Mucosa of stomach (tissue), 1 donor: ENCODE results near the gene TOPAZ1.
A peak's percentile ranks its signal among the peaks of the same experiment; 100 is the strongest.
"Not testable (repeated sequence)": the region's sequence is repeated elsewhere in the genome, so short reads cannot be mapped to it uniquely, and the experiment has no call there.

ENCODE experiments used
- H3K27me3 ChIP-seq: one replicate; pipeline ENCODE4 v1.7.0; 2013; ENCODE audit warnings: mild to moderate bottlenecking, low read length; ENCODE audit not compliant: control insufficient read depth, insufficient read depth
- H3K36me3 ChIP-seq: one replicate; pipeline ENCODE4 v1.7.0; 2013; ENCODE audit warnings: low read length; ENCODE audit not compliant: control insufficient read depth, insufficient read depth
- H3K4me1 ChIP-seq: one replicate; pipeline ENCODE4 v1.7.0; 2013; ENCODE audit warnings: mild to moderate bottlenecking, low read length; ENCODE audit not compliant: control insufficient read depth, insufficient read depth
- H3K4me3 ChIP-seq: one replicate; pipeline ENCODE4 v1.7.0; 2013; ENCODE audit warnings: low read length
- H3K9ac ChIP-seq: one replicate; pipeline ENCODE4 v1.7.0; 2013; ENCODE audit warnings: mild to moderate bottlenecking, low read length, moderate library complexity
- H3K9me3 ChIP-seq: one replicate; pipeline ENCODE4 v1.7.0; 2013; ENCODE audit warnings: mild to moderate bottlenecking, low read length, moderate library complexity; ENCODE audit not compliant: control insufficient read depth
- donor health status: Pancreatic carcinoma.

The TOPAZ1 gene

GRCh38 chr3:44338828-44339127 is 97.1 kb downstream of the TOPAZ1 start:
- no peaks in the 10 kb centered on the region for H3K36me3 ChIP-seq
- H3K4me1 ChIP-seq, result peaks cover 16% of the 10 kb centered on the region
- no peaks in the 10 kb centered on the region for H3K9me3 ChIP-seq
- H3K4me3 ChIP-seq, result peak overlapping the region; percentile 79
- peak overlapping the region; percentile 95 for H3K9ac ChIP-seq
- no peaks in the 10 kb centered on the region for H3K27me3 ChIP-seq

- peak overlapping the region; percentile 95 for H3K9ac ChIP-seq
- peaks cover 16% of the 10 kb centered on the region for H3K4me1 ChIP-seq
- no peaks in the 10 kb centered on the region for H3K36me3 ChIP-seq
- no peaks in the 10 kb centered on the region for H3K9me3 ChIP-seq
- peak overlapping the region; percentile 79 for H3K4me3 ChIP-seq
- no peaks in the 10 kb centered on the region for H3K27me3 ChIP-seq
These were observed 97.7 kb downstream of the TOPAZ1 start for GRCh38 chr3:44339181-44340057.

- Histone ChIP-seq H3K4me1 (peaks cover 16% of the 10 kb centered on the region), H3K4me3 (peak overlapping the region; percentile 79), H3K36me3 (no peaks in the 10 kb centered on the region), H3K9ac (peak overlapping the region; percentile 95), H3K27me3 (no peaks in the 10 kb centered on the region), H3K9me3 (no peaks in the 10 kb centered on the region)
These were observed 98.3 kb downstream of the TOPAZ1 start for GRCh38 chr3:44340058-44340395.

DNA sequence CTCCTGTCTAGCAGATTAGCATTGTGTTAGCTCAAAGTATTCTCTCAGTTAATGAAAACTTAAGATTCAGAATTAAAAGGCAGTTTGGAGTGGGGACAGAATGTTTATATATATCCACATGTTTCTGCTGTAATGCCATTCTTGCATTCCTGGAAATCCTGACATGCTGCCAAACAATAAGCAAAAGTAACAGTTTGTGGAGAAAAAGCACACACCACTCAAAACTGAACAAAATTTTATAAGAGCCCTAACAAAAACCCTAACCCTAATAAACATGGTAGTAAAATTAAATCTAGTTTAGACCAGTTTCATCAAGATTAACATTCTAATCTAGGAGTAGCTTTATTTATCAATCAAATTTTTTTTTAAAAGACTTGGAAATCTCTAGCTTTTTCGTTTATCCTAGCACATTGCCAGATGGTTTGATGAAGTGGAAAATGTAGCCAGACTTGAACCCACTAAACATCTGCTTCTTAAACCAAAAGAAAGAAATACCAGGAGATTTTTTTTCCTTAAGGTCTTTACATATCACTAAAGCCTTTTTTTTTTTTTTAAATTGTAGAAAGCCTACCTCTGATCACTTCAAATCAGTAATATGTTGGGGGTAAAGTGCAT is 100.6 kb downstream of the TOPAZ1 start:
- no peak overlapping the region for H3K4me3 ChIP-seq
- no peaks in the 10 kb centered on the region for H3K27me3 ChIP-seq
- H3K4me1 ChIP-seq, result peaks cover 15% of the 10 kb centered on the region
- H3K36me3 ChIP-seq, result no peaks in the 10 kb centered on the region
- no peak overlapping the region for H3K9ac ChIP-seq
- H3K9me3 ChIP-seq, result no peaks in the 10 kb centered on the region

- peaks cover 11% of the 10 kb centered on the region for H3K4me1 ChIP-seq
- H3K27me3 ChIP-seq, result no peaks in the 10 kb centered on the region
- H3K4me3 ChIP-seq, result no peak overlapping the region
- no peaks in the 10 kb centered on the region for H3K36me3 ChIP-seq
- no peak overlapping the region for H3K9ac ChIP-seq
- H3K9me3 ChIP-seq, result no peaks in the 10 kb centered on the region
These were observed 101.7 kb downstream of the TOPAZ1 start for GRCh38 chr3:44343421-44343820.

- H3K4me1 ChIP-seq, H3K27me3 ChIP-seq, H3K36me3 ChIP-seq, H3K4me3 ChIP-seq, H3K9me3 ChIP-seq, H3K9ac ChIP-seq: not testable (repeated sequence)
These were observed 104.9 kb downstream of the TOPAZ1 start for GRCh38 chr3:44346590-44346989.

- Histone ChIP-seq H3K4me1 (peaks cover 4% of the 10 kb centered on the region), H3K9ac (no peak overlapping the region), H3K27me3 (no peaks in the 10 kb centered on the region), H3K36me3 (no peaks in the 10 kb centered on the region), H3K9me3 (no peaks in the 10 kb centered on the region), H3K4me3 (no peak overlapping the region)
These were observed 107.3 kb downstream of the TOPAZ1 start for GRCh38 chr3:44348993-44349392.

- Histone ChIP-seq H3K4me3 (no peak overlapping the region), H3K36me3 (no peaks in the 10 kb centered on the region), H3K9me3 (no peaks in the 10 kb centered on the region), H3K27me3 (no peaks in the 10 kb centered on the region), H3K4me1 (peaks cover 9% of the 10 kb centered on the region), H3K9ac (no peak overlapping the region)
These were observed 111.8 kb downstream of the TOPAZ1 start for GRCh38 chr3:44353355-44353924.

DNA sequence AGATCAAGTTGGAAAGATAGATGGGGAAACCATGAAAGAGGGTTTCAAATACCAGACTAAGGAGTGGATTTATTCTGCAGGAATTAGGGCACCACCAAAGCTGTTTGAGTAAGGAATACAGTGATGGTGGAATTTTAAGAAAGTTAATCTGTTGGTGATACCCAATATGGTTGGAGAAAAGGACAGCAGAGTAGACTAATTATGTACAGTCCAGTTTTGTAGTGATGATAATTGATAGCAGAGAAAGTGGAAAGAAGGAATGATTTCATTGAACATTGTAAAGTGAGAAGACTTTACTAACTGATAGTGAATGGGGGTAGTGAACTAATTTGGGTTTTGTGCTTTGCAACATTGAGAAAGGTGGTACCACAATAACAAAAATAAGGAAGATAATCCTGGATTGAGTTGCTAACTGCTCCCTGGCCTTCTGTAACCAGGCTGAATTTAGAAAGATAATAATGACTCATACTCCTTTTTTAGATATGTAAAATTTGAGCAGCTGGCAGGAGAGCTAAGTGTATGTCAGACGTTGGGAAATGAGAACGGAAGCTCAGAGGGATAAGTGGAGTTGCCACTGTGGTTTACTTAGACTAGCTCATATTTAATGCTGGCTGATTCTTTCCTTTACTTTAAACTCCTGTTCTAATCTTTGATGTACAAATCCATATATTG is 113.8 kb downstream of the TOPAZ1 start:
- H3K4me3 ChIP-seq, result no peak overlapping the region
- H3K9ac ChIP-seq, result no peak overlapping the region
- no peaks in the 10 kb centered on the region for H3K9me3 ChIP-seq
- no peaks in the 10 kb centered on the region for H3K27me3 ChIP-seq
- H3K36me3 ChIP-seq, result no peaks in the 10 kb centered on the region
- H3K4me1 ChIP-seq, result peaks cover 5% of the 10 kb centered on the region

- no peak overlapping the region for H3K9ac ChIP-seq
- H3K36me3 ChIP-seq, result no peaks in the 10 kb centered on the region
- no peak overlapping the region for H3K4me3 ChIP-seq
- peaks cover 5% of the 10 kb centered on the region for H3K4me1 ChIP-seq
- no peaks in the 10 kb centered on the region for H3K27me3 ChIP-seq
- no peaks in the 10 kb centered on the region for H3K9me3 ChIP-seq
These were observed 117.6 kb downstream of the TOPAZ1 start for GRCh38 chr3:44359146-44359751.

- no peak overlapping the region for H3K9ac ChIP-seq
These were observed 121.9 kb downstream of the TOPAZ1 start for GRCh38 chr3:44363591-44363990.

DNA sequence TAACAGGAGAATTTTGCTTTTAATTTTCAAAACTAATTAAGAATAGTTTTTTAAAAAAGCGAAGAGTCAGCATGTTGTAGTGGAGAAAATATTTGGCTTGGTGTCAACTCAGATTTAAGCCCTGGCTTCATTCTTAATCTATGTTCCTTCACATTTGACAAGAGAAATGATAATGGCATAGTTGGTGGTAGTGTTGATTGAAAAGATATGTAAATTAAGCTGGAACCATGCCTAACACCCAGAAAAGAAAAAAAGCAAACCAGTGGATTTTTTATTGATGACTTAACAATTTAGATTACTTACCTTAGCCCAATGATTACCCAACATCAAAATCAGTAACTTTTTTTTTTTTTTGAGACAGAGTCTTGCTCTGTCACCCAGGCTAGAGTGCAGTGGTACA is 124.3 kb downstream of the TOPAZ1 start:
- no peaks in the 10 kb centered on the region for H3K36me3 ChIP-seq
- no peaks in the 10 kb centered on the region for H3K9me3 ChIP-seq
- H3K27me3 ChIP-seq, result no peaks in the 10 kb centered on the region
- no peaks in the 10 kb centered on the region for H3K4me1 ChIP-seq
- H3K4me3 ChIP-seq, result no peak overlapping the region
- no peak overlapping the region for H3K9ac ChIP-seq

More at GRCh38 chr3:44363591-44363990, 121.9 kb downstream of the TOPAZ1 start:
- Histone ChIP-seq H3K9me3 (no peaks in the 10 kb centered on the region), H3K36me3 (no peaks in the 10 kb centered on the region), H3K4me1 (no peaks in the 10 kb centered on the region), H3K27me3 (no peaks in the 10 kb centered on the region), H3K4me3 (no peak overlapping the region)
